GM20431 (cell line): ENCODE results near the gene MT1G.
"Not testable (repeated sequence)": the region's sequence is repeated elsewhere in the genome, so short reads cannot be mapped to it uniquely, and the experiment has no call there.

ENCODE experiments used
- in situ Hi-C: fragments of 300-500 bp; cut with MseI, MboI; formaldehyde crosslinking; loops from one replicate; pipeline ENCODE4 v1.15.0; 2020; ENCODE audit warnings: low sequenced_read_pairs; ENCODE audit not compliant: unreplicated experiment

MT1G gene

DNA sequence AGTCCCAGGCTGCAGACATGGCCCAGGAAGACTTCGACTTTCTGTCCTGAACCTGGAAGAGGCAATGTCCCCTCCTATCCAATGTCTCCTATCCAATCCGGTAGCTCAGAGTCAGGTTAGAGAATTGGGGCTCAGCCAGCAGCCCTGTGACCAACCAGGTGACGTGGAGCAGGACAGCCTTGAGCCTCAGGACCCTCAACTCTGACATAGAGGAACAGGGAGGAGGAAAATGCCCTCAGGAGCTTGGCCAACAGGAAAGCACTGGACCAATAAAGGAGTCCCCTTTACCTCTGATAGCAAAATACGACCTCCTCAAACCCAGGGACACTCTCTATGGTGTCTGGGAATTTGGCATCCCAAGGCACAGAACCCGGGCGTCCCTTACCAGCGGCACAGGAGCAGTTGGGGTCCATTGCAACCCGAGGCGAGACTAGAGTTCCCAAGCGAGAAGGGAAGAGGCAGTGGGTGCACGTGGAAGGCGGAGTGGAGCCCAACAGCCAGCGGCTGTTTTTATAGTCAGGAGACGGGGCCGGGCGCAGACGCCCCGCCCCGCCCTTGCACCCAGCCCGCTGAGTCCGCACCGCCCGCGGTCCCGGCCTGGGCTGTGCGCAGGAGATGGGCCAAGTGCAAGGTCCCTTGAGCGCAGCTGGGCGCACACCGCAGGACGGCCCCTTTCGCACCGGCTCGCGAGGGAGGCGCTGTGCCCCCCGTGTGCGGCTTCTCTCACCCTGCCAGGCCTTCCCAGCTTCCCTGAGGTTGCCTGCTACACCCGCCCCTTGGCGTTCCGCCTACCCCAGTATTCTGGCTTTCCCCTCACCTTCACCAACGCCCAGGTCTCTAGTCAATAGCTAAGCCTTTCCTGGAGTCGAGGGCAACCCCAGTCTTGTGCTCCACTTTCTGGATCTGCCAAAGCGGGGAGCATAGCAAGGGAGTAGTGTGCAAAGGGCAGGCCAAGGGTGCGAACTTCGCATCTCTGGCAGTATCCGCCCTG lies at the start of gene MT1G:
MT1G (minus strand) TSS at position 485 of the 991 bp plus-strand sequence; CDS start at position 413, 72 bp downstream.
- in situ Hi-C loops, result no loop called here

DNA sequence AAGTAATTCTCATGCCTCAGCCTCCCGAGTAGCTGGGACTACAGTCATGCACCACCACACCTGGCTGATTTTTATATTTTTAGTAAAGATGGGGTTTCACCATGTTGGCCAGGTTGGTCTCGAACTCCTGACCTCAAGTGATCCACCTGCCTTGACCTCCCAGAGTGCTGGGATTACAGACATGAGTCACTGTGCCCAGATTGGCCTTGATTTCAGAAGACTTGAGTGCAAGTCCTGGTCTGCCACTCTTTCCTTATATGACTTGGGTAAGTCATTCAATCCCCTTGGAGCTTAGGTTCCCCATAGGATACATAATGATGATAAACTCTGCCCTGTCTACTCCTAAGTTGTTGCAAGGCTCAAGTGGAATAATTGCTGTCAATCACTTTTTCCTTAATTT lies 49.7 kb upstream of the MT1G start:
- in situ Hi-C loops, result not testable (repeated sequence)

DNA sequence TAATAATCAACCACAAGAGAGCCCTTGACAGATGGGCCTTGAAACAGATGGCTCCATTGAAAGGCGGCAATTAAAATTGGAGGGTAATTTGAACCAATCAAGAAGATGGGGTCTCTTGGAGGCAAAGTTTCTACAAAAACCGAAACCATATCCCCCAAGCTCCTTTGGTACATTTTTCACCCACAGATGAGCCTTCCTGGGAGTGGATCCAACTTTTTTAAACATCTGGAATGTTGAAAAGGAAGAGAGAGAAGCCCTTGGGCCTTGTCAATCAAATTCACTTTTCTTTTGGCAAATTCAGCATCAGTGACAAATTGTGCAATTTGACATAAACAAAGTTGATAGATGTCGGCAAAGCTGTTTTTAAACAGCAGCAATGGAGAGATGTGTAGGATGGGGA lies 48.9 kb upstream of the MT1G start:
- in situ Hi-C loops, result no loop called here

DNA sequence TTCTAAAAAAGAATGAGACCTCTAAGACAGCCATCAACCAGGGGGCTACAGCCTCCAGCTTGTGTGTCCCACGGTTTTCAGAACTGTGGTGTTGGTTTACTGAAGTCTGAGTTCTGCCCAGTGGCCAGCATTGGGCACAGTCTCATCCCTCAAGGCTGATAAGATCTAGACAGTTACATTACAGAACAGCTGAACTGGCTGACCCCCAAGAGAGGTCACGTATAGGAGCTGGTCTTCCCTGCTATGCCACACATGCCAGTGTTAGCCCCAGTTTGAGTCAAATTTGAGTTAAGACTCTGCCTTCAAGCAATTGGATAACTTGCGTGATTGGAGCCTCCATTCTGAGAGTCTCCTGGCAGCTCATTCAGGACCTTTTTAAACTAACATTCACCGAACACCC lies 47.3 kb upstream of the MT1G start:
- in situ Hi-C loops, result no loop called here

DNA sequence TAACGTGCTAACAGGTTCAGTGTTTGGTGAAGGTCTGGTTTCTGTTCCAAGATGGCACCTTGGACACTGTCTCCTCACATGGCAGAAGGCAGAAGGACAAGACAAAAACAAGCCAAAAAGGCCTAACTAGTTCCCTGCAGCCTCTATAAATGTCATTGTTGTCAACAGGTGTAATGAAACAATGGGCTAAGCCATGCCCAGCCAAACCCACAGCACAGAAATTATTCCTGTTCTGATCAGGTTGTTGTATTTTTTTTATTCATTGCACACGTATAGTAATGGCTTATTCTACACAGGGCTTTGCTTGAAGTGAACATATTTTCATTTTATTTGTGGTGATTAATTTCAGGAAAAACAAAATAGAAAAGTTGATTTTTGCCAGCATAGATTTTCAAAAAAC lies 45.9 kb upstream of the MT1G start:
- in situ Hi-C loops, result no loop called here

DNA sequence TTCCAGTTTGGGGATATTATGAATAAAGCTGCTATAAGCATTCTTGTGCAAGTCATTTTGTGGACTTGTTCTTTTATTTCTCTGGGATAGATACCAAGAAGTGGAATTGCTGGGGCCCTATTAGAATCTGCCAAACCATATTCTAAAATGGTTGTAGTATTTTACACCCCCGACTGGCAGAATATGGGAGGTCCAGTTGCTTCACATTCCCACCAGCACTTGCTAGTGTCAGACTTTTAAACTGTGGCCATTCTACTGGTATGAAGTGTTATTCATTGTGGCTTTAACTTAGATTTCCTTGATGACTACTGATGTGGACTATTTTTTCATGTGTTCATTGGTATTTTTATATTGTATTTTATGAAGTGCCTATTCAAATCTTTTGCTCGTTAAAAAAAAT lies 44.0 kb upstream of the MT1G start:
- in situ Hi-C loops, result no loop called here

DNA sequence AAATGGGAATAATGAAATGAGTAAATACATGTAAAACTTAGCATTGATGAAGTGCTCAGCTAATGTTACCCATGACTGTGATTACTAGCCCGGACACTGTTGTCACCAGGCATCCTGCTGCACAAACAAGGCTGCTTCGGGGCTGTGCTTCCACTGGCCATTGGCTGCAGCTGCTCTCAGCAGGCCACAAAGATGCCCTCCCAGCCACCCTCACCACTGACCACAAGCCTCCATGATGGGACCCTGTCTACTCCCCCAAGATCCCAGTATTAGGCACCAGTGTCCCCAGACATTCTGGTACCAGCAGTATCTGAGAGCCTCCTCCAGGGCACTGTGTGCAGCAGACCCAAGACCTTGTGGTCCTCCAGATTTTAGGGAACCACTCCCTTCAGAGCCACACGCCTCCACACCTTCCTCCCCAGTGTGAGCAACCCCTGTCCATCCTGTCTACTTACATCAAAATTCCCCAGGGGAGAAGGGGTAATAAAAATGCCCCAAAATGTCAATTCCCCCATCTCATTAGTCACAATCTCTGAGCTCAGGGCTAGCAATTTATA lies 42.4 kb upstream of the MT1G start:
- in situ Hi-C loops, result no loop called here

- in situ Hi-C loops, result no loop called here
Measured at GRCh38 chr16:56709443-56710040, 41.7 kb upstream of the MT1G start.

GRCh38 chr16:56708525-56709442 lies 40.9 kb upstream of the MT1G start:
- in situ Hi-C loops, result no loop called here

GRCh38 chr16:56702836-56703235 lies 35.0 kb upstream of the MT1G start:
- in situ Hi-C loops, result no loop called here

DNA sequence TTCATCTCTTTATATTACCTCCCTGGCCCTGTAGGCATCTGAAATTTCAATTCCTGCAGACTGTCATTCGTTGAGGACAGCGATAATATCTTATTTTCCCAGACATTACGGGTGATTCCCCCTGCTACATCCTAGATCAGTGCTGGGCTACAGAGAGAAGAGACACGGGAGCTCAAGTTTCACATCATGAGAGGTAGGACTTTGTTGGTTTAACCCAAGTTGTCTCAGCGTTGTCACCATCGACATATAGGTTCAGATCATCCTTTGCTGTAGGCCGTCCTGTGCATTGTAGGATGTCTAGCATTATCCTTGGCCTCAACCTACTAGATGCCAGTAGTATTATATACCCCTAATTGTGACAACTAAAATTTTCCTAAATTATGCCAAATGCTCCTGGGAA lies 33.7 kb upstream of the MT1G start:
- in situ Hi-C loops, result no loop called here

GRCh38 chr16:56700631-56701030 lies 32.8 kb upstream of the MT1G start:
- in situ Hi-C loops, result no loop called here

GRCh38 chr16:56700195-56700594 lies 32.3 kb upstream of the MT1G start:
- in situ Hi-C loops, result no loop called here

DNA sequence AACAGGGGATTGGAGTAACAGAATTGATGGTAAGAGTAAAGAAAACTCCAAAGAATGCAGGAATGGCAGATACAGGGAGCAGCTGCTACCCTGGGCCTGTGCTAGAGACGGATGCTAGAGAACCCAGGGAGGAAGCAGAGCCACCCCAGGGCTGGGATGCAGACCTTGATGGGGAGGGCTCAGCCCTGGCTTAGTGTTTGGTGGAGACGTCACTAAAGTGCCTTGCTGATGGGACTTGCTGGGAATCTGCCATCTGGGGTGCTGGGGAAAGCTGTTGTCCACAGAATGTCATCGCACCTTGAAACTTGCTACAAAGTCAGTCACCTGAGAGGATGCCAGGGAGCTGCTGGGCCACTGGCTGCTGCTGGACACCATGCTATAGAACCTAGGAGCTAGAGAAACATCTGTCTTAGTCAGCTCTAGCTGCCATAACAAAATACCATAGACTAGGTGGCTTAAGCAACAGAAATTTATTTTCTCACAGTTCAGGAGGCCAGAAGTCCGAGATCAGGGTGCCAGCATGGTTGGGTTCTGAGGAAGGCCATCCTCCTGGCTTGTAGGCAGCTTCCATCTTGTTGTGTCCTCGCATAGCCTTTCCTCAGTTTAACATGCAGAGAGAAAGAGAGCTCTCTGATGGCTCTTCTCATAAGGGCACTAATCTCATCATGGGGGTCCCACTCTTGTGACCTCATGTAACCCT lies 29.7 kb upstream of the MT1G start:
- in situ Hi-C loops, result loop anchor here (5.0 kb wide), 1 partner anchor 115 kb away; no protein-coding TSS in a partner anchor

GRCh38 chr16:56695246-56695645 lies 27.4 kb upstream of the MT1G start:
- in situ Hi-C loops, result loop anchor here (5.0 kb wide), 1 partner anchor 113 kb away; no protein-coding TSS in a partner anchor

GRCh38 chr16:56691885-56692284 lies 24.0 kb upstream of the MT1G start:
- in situ Hi-C loops, result no loop called here

- in situ Hi-C loops, result no loop called here
Measured at GRCh38 chr16:56690420-56691122, 22.7 kb upstream of the MT1G start.

GRCh38 chr16:56689171-56689570 lies 21.3 kb upstream of the MT1G start:
- in situ Hi-C loops, result no loop called here

GRCh38 chr16:56688762-56689161 lies 20.9 kb upstream of the MT1G start:
- in situ Hi-C loops, result no loop called here
